LoVo (cell line): Measurements from ENCODE around the gene NCS1.

Experiments used
- DNase-seq: peaks from one replicate; pipeline ENCODE4 v3.0.0-alpha.2; 2016; ENCODE audit warnings: low spot score

Gene NCS1

DNA sequence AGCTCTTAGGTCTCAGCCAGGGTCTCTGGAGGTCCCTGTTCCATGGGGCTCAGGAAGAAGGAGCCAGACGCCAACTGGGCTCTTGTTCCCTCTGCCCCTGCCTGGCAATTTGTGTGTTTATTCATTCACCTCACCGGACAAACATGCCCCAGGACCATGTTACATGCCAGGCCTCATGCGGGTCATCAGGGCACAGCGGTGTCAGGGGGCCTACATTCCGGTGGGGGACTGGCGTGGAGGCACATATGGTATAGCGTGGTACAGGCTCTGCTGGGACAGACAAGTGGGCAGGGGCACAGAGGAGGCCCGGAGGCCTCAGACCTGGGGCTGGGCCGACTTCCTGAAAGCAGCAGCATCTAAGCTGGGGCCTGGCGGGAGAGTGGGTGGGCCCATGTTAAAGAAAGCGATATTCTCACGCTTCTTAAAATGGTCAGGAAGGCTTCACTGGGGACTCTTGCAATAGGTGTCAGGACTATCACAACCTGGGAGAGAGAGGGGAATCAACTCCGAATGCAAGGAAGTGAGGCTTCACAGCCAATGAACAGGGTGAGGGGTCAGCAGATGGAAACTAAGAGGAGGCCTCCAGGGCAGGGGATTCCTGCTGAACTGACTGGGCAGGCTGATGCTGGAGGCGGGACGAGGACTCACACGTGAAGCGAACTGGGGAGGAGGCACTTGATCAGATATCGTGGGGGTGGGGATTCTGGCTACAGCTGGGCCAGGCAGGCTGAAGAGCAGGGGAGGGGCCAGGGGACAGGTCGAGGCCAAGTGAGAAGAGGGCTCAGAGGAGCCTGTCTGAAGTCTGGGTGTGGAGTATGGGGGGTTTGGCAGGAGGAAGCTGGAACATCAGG is 41.9 kb downstream of the NCS1 start:
- DNase-seq, result no peak

DNA sequence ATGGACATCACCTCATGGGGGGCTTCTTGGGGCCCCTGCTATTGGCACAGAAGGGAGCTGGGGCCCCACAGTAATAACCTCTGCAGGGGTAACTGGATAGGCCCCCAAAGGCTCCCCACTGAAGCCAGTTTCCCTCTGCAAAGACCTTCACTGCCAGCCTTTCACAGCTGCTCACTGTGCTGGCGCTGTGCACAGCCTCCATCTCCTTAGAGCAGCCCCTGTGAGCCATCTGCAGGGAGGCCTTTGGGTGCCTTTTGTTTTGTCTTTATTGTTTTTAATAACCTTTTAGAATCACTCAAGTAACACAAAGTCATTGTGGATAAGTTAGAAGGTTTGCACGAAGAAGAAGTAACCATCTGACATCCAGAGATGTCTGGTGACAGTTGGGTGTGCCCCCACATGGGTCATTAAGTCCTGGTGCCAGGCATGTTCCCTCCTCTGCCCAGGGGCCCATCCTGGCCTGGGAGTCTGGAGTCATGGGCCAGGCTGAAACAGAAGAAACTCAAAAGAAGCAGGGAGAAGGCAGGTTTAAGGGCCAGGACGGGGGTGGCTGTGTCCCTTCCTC is 42.7 kb downstream of the NCS1 start:
- no peak for DNase-seq

DNA sequence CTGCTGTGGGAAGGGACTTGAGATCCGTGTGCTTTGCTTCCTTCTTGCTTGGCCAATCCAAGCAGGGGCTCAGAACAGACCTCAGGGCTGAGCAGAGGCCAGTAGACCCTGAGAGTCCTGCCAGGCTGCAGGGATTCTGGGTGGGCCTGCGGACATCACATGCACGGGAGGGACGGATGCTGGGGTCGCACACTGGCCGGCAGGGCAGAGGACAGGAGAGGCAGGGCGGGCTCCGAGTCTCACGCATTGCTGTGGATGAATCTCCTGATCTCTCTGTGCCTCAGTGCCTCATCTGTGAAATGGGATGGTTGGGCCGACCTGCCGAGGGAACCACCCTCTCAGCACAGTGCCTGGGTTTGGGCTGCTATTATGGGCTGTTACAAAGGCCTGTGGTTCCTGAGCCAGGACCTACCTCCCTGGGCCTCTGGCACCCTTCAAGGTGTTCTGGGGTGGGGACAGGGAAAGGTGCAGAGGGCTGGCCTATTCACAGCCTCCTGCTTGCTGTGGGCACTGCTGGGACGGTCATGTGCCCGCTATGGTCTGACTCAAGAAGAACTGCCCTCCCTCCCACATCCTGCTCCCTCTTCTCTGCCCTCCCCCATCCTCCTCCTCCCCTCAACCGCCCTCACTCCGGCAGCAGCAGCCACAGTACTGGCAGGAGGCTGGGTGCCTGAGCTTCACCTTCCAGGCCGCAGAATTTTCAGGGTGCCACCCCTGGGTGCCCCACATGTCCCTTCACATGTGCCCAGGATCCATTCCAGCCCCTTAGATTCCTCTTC is 43.3 kb downstream of the NCS1 start:
- no peak for DNase-seq

DNA sequence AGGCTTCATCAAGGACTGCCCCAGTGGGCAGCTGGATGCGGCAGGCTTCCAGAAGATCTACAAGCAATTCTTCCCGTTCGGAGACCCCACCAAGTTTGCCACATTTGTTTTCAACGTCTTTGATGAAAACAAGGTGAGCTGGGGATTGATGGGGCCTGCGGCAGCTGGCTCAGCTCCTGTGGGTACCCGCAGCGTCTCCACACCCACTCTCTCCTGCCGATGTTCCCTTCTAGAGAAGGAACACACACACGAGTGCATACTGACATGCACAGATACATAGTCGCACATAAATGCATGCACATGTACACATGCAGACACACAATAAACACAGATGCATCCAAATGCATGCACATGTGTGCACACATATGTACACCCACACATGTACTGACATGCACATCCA is 45.6 kb downstream of the NCS1 start:
- DNase-seq, result no peak

DNA sequence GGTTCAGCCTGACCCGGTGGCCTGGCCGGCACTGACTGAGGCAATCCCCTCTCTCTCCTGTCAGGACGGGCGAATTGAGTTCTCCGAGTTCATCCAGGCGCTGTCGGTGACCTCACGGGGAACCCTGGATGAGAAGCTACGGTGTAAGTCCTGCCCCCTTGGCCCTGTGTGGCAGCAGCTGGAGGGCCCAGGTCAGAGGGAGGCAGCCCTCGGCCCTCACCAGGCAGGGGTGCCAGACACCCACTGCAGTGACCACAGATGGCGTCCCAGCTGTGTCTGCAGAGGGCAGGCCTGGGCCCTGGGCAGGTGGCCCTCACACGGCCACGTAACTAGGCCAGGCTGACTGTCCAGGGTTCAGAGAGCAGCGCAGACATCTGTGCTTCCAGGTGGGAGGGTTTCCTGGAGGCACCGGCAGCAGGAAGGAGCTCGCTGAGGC is 47.5 kb downstream of the NCS1 start:
- DNase-seq, result no peak

DNA sequence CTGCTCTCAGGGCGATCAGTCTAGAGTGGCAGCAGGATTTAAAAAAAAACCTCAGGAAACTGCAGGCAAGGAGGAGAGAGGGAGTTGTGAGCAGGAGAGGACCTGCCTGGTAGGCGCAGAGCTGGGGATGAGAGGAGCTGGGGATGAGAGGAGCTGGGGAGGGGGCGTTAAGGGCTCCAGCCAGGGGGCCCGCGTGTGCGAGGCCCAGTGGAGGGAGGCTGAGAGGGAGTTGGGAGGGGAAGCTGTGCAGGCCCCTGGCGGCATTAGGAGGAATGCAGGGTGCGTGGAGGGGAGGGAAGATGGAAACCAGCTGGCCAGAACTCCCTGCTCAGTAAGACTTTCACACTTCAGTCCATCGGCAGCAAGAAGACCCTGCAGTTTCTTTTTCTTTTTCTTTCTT is 48.1 kb downstream of the NCS1 start:
- DNase-seq, result no peak

DNA sequence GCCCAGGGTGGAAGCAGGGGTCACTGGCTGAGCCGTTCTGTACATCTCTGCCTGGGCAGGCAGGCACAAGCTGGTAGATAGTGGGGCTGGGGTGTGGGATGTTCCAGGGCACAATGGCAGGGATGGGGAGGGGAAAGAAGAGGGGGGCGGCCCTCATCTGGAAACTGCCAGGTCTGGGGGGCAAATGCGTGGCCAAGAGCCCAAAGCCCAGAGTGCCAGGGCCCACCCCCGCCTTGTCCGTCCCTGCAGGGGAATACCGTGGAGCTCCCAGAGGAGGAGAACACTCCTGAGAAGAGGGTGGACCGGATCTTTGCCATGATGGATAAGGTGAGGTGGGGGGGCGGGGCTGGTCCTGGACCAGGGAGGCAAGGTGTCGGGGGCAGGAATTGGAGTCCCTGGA is 50.6 kb downstream of the NCS1 start:
- no peak for DNase-seq

DNA sequence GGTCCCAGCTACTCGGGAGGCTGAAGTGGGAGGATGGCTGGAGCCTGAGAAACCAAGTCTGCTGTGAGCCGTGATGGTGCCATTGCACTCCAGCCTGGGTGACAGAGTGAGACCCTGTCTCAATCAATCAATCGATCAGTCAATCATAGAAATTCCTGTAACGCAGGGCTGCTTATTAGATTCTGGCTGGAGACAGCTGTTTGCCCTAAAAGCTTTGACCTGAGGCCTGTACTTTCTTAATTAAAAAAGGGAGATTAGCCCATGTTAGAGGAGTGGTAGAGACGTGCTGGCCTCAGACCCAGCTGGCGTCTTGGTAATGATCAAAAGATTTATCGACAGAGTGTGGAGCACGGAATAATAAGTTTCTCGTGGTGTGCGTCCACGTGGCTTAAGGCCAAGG is 52.9 kb downstream of the NCS1 start:
- DNase-seq, result no peak

DNA sequence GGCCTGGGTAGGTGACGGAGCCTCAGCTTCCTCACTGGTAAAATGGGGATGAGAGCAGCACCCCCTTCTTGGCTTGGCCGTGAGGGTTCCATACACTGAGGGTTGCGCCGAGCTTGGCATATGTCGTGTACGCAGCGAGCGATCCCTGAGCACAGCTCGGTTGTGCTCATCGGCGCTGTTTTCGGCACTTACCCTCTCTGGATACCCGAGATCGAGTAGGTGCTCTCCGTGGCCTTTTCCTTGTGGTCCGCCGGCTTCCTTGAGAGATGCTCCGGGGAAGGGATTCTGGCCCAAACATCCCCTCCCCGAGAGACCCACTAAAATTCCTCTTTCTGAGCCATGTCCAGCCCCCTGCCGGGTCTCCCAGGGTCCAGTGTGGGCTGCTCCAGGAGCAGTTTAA is 53.4 kb downstream of the NCS1 start:
- DNase-seq, result no peak

DNA sequence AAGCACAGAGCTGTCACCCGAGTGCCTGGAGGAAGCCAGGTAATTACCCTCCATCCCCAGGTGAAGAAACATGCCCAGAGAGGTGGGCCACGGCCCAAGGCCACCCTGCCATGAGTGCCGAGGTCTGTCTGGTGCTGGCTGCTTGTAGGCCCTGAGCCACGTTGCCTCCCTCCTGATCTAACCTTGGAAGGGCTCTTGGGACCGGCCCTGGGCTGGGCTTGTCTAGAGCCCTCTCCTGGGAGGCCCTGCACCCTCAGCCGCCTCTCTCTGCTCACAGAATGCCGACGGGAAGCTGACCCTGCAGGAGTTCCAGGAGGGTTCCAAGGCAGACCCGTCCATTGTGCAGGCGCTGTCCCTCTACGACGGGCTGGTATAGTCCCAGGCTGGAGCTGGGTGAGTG is 53.9 kb downstream of the NCS1 start:
- DNase-seq, result no peak

DNA sequence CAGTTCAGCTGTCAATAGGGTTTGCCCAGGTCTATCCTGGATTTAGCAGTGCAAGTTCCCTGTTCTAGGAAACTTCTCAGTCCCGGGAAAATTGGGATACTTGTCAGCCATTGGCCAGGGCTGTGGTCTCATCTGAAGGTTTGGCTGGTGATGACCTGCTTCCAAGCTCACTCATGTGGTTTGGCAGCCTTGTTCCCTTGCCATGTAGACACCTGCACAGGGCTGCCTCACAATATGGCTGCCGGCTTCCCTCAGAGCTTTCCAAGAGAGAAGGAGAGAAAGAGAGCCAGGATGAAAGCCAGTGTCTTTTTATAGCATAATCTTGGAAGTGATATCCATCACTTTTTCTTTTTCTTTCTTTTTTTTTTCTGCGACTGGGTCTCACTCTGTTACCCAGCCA is 55.6 kb downstream of the NCS1 start:
- DNase-seq, result no peak

DNA sequence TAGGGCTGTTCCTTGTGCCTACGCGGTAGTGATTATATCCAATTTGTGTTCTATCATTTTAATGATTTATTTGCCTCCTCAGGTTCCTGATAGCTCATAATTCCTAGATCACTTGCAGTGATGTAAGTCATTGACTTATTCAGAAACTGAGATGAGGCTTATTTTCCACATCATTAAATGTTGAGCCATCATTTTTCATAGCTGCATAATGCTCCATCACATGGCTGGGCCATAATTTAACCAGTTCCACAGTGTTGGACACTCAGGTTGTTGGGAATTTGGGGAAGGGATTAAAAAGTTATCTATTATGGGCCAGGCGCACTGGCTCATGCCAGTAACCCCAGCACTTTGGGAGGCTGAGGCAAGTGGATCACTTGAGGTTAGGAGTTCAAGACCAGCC is 57.6 kb downstream of the NCS1 start:
- no peak for DNase-seq

DNA sequence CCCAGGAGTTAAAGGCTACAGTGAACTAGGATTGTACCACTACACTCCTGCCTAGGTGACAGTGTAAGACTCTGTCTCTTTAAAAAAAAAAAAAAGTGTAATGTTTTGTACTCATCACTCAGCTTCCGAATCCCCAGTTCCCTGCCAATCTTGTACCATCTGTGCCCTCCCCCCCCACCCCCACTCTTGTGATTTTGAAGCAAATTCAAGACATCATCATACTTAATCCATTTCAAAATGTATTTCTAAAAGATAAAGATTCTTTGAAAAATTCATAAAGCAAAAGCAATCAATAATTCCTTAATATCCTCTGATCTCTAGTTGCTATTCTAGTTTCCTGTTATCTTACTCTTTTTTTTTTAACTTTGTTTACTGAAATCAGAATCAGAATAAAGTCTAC is 58.4 kb downstream of the NCS1 start:
- no peak for DNase-seq

DNA sequence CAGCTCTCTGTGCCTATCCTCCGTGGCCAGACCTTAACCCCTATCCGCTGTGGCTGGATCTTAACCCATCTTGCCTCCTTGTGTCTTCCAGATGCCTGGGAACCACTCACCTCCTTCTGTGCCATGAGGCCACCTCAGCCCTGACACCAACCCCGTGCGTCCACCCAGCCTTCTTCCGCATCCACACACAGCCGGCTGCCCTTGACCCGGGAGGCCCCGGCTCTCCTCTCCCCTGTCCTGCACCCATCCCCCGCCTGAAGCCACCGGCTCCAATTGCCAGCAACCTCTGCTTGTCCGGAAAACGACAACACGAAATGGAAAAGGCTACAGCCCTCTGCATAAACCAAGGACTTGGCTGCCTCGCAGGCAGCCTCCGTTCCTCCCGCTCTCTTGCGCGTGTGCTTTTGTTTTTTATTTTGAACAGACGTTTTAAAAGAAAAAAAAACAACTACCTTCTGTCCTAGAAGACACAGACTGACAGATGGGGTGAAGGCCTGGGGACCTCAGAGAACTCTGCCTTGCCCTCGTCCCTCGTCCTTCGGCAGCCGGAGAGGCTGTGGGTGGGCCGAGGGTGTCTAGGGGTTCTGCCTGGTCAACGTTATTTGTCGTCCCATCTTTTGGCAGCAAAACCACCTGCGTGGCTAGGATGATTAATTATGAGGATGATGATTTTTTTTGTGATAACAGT is 60.8 kb downstream of the NCS1 start:
- DNase-seq, result no peak

DNA sequence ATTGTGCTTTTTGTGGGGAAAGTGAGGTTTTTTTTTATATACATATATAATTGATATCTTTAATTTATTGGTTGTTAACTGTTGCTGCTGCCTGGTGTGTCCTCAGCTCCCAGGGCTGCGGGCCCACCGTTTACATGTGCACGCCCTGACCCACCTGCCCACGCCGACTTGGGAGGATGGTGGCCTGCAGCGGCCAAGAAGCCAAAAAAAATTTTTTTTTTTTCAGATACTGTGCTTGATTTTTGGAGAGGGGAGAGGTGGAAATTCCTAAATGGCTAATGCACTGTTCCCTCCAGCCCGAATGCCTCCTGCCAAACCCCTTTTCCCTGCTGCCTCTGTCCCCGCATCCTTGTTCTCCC is 61.4 kb downstream of the NCS1 start:
- DNase-seq, result no peak

DNA sequence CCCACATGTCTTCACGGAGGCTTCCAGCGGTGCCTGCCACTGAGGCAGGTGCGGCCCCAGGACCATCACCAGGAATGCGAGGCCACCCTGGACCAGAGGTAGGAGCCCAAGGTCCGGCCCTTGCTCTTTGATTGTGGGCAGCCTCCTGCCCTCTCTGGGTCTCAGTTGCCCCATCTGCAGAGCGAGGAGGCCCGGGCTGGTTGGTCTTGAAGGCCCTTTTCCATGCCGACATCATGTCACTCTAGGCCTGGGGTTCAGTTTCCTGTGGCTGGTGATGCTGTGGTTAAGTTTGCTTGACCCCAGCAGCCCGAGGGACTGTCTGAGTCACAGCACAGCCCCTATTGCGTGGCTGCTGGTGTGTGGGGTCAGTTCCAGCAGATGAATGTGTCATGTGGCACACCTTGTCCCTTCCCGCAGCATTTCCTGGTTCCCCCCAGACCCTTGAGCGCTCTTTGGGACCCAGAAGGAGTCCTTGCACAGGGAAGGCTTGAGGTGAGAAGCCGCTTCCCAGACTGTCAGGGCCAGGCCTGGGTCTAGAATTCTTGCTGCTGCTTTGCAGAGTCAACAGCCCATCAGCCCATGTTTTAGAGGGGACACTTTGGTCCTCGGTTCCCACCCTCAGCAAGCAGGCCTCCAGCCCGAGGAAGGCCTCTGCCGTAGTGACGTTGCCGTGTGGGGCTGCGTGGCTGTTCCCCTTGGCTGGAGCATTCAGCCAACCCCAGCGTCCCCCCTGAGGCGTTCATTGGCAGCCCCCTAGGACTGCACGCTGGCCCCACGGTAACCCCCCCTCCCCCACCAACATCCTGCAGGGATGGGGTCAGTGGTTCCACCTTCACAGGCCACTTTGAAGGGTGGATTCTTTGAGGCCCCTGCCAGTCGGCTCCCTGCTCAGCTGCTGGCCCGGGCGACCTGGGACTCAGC is 62.4 kb downstream of the NCS1 start:
- DNase-seq, result no peak

DNA sequence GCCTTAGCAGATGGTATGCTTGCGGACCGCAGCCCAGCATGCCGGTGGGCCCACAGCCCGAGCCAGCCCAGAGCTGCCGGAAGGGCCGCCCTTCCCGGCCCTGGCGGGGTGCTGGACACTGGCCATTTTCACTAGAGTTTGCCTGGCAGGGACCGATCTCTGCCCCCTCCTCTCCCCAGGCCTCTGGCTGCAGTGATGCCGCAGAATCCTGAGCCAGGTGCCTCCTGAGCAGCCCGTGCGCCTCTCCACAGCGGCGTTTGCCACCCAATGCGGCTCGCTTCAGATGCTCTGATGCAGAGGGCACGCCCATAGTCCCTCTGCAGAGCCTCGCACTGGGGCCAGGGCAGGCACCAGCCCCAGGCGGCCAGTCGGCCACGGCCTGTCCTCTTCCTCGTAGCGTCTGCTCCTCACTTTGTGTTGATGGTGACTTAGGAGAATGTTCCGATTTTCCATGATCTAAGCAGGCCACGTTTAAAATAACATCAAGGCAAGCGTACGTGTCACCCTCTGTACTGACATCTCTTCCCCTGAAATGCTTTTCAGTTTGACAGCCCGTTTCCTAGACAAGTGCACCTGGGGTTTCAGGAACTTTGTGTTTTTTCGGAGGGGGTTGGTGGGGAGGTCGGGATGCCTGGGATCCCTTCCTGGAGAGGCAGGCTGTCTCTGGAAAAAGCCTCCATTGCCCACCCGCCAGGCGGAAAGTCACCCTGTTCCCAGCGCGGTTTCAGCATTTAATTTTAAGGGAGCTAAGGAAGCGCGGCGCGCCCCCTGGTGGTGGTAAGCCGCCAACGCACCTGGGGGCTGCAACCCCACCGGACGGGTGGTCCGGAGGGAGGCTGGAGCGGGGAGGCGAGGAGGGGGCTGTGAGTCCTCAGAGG is 63.6 kb downstream of the NCS1 start:
- peak; percentile 39 for DNase-seq

DNA sequence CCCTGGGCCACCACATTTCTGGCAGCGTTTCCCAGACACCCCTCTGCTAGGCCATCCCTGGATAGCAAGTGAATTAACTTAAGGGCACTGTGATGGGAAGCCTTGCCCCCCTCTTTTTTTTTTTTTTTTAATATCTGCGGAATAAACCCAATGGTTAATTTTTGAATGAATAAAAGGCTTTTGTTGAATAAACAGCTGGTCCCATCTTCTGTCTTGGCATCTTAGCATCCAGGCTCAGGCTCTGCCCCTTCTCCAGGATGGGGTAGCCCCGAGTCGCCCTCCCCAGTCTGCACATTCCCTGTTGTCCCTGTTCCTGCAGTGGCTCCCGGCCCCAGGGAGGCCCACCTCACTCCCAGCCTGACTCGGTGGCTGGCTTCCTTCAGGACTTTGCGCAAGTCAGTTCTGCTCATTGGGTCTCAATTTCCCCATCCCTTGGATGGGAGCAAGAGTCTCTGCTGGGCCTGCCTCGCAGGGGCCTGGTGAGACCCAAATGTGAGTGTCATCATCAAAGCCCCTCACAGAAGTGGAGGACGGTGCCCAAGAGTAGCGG is 64.3 kb downstream of the NCS1 start:
- no peak for DNase-seq

DNA sequence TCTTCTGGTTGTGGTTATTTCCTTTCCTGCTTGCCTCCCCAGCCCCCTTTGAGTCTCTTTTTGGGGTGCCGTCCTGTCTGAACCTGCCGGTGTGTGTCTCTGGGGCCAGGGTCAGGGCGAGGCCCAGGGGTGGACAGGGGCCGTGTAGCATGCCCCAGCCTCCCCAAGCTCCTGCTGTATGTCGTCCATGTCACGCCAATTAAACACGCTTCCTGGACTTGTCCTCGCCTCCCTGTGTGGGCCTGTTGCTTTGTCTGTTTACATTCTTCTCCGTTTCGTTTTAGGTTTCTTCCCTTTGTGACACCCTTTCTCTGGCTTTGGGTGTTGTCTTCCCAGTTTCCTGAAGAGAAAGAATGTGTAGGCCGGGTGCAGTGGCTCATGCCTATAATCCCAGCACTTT is 64.9 kb downstream of the NCS1 start:
- DNase-seq, result no peak
